AG04450 (cell line): Measurements from ENCODE around the gene KXD1. TPM values are rescaled to one million over a fixed set of nuclear protein-coding genes. Genes with fewer than 3 reads are reported as not detected.

Experiments used
- CTCF ChIA-PET: fragments of 300-600, 350-600 bp; formaldehyde crosslinking; extraction: SDS; loops from one replicate; lab custom pipeline; 2022; ENCODE audit warnings: antibody characterized with exemption, inconsistent platforms; lab: Charles Lee
- POLR2A ChIA-PET: fragments of 350-600 bp; formaldehyde crosslinking; extraction: SDS; loops from one replicate; lab custom pipeline; 2021; ENCODE audit warnings: antibody characterized with exemption, inconsistent platforms; lab: Yijun Ruan, JAX
- DNase-seq: peaks from one replicate; pipeline ENCODE4 v3.0.0-alpha.2; 2011; ENCODE audit warnings: low read depth, low spot score
- H3K27ac ChIP-seq: one replicate; pipeline ENCODE4 v1.5.1; 2012; ENCODE audit warnings: low read depth, low read length, control low read depth
- H3K27me3 ChIP-seq: one replicate; pipeline ENCODE4 v1.6.0; 2012; ENCODE audit warnings: low read length; ENCODE audit not compliant: control insufficient read depth, insufficient read depth
- H3K4me3 ChIP-seq: 2 replicates; pipeline ENCODE4 v1.5.1; 2011; ENCODE audit warnings: mild to moderate bottlenecking, low read depth, low read length, control low read depth
- H3K9me3 ChIP-seq: 2 replicates; pipeline ENCODE4 v1.5.1; 2012; ENCODE audit warnings: low read length; ENCODE audit not compliant: control insufficient read depth, insufficient read depth
- CTCF ChIP-seq: IDR thresholded peaks from 2 replicates; pipeline ENCODE4 v1.5.1; 2011; ENCODE audit warnings: low read depth, low read length, control low read depth, inconsistent platforms
- polyA plus RNA-seq: library from polyadenylated mRNA; depleted of rRNA; stranded (reverse); fragments of >200 nt; gene quantifications from 2 replicates; pipeline ENCODE4 v1.2.3, GENCODE V29; 2011

KXD1 gene
- polyA plus RNA-seq, 1 experiment, result 77.3 TPM

DNA sequence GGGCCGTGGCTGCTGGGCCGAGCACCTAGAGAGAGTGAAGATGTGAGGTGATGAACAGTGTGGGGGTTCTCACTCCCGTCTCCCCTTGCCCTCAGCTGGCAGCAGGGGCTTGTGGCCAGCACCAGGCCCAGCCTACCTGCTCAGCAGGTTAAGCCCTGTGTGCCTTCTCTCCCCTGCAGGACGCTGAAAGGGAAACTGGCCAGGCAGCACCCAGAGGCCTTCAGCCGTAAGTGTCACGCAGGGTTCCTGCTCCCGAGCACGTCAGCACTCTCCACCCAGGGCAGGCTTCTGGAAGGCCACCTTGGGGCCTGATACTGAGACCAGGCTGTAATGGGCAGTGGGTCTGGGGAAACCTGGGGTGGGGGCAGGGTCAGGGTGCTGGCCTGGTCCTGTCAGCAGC lies 9.3 kb downstream of the KXD1 start:
- no peak for TF ChIP-seq CTCF
- Histone ChIP-seq H3K9me3 (no peaks in the 10 kb centered on the region), H3K4me3 (no peak overlapping the region), H3K27ac (no peak overlapping the region), H3K27me3 (no peaks in the 10 kb centered on the region)
- DNase-seq, result no peak
- CTCF ChIA-PET, result no interaction called here
- POLR2A ChIA-PET, result no interaction called here

GRCh38 chr19:18568367-18568766 lies 10.7 kb downstream of the KXD1 start:
- no peak overlapping the region for H3K27ac ChIP-seq
- H3K9me3 ChIP-seq, result no peaks in the 10 kb centered on the region
- TF ChIP-seq CTCF, result no peak
- DNase-seq, result no peak
- no peak overlapping the region for H3K4me3 ChIP-seq
- ChIA-PET CTCF (interaction anchor here (0.7 kb wide), 1 partner anchor 25 kb away, joined by 4 read pairs; no protein-coding TSS in a partner anchor), POLR2A (interaction anchor here (0.6 kb wide), 1 partner anchor 152 kb away, joined by 9 read pairs; no protein-coding TSS in a partner anchor)
- H3K27me3 ChIP-seq, result no peaks in the 10 kb centered on the region

- peak; percentile 91 for DNase-seq
- POLR2A ChIA-PET, result interaction anchor here (0.6 to 3.1 kb wide), 14 partner anchors 13 to 348 kb away, joined by 3 to 28 read pairs (median 4); partner anchors contain the start of genes COPE, DDX49, ELL and KXD1
Measured at GRCh38 chr19:18571564-18572344, 14.1 kb downstream of the KXD1 start, which contains the start of gene UBA52. TSS of gene UBA52 (plus strand) at chr19:18571857. CDS start at chr19:18573301, 1,444 bp downstream.

DNA sequence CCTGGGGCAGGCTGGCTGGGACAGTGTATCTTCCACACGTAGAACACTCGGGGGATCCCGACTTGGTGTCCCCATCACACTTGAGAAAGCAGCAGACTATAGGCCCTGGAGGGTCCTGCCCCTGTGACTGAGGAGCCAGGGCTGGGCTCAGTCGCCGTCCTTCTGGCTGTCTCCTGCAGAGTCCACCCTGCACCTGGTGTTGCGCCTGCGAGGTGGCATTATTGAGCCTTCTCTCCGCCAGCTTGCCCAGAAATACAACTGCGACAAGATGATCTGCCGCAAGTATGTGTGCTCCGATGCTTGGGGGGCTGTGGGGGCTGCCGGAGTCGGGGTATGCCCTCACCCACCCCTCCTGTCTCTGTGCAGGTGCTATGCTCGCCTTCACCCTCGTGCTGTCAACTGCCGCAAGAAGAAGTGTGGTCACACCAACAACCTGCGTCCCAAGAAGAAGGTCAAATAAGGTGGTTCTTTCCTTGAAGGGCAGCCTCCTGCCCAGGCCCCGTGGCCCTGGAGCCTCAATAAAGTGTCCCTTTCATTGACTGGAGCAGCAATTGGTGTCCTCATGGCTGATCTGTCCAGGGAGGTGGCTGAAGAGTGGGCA lies 17.1 kb downstream of the KXD1 start:
- Histone ChIP-seq H3K27me3 (no peaks in the 10 kb centered on the region), H3K27ac (no peak overlapping the region), H3K9me3 (no peaks in the 10 kb centered on the region), H3K4me3 (no peak overlapping the region)
- no peak for TF ChIP-seq CTCF
- ChIA-PET CTCF (no interaction called here), POLR2A (no interaction called here)
- no peak for DNase-seq

More at GRCh38 chr19:18571564-18572344, 14.1 kb downstream of the KXD1 start, which contains the start of gene UBA52:
- no peaks in the 10 kb centered on the region for H3K9me3 ChIP-seq
- H3K27me3 ChIP-seq, result no peaks in the 10 kb centered on the region
- TF ChIP-seq CTCF, result no peak
- peak within 1 kb of the TSS; percentile 83 for H3K27ac ChIP-seq
- H3K4me3 ChIP-seq, result peak within 1 kb of the TSS; percentile 98
- CTCF ChIA-PET, result interaction anchor here (0.6 to 2.3 kb wide), 9 partner anchors 17 to 344 kb away, joined by 3 to 12 read pairs (median 3); partner anchors contain the start of gene REX1BD

- ChIA-PET POLR2A (interaction anchor here (0.6 kb wide), 1 partner anchor 9 kb away, joined by 5 read pairs; no protein-coding TSS in a partner anchor), CTCF (no interaction called here)
- Histone ChIP-seq H3K27me3 (no peaks in the 10 kb centered on the region), H3K27ac (no peak overlapping the region), H3K9me3 (no peaks in the 10 kb centered on the region), H3K4me3 (no peak overlapping the region)
- TF ChIP-seq CTCF, result no peak
- no peak for DNase-seq
Measured at GRCh38 chr19:18576383-18576782, 18.7 kb downstream of the KXD1 start.
